ENCODE data around the gene SRSF3. TPM values are rescaled to one million over a fixed set of nuclear protein-coding genes. Genes with fewer than 3 reads are reported as not detected.

Gene SRSF3
- total and polyA plus RNA-seq, 9 of the 15 experiments (the other 6 are each of a cell fraction or from before 2014, with no cell fraction given): 337 to 1,200 (median 518) TPM

DNA sequence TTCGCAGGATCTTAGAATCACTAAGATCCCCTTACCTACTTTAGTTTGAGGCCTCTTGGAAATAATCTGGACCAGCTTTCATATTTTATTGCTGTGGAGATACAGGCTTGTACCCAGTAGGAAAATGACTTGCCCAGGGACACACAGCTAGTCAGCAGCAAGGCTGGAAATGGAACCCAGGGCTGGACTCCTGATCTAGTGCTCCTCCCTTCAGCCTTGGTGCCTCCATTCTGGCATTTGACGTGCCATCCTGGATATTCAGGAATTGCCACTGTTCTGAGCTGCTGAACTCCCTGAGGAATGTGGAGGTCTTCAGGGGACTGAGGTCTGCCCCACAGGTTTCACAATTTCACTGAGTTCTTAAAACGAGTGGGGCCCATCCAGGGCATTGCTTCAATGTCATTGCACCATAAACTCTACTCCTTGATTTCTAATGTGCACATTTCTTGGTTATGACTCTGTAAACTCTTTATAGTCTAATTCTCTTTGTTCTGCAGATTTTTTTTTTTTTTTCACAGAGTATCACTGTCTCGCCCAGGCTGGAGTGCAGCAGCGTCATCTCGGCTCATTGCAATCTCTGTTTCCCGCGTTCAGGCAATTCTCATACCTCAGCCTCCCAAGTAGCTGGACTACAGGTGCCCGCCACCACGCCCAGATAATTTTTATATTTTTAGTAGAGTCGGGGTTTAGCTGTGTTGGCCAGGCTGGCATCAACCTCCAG, 57.7 kb downstream of the SRSF3 start:
- H3K9ac ChIP-seq (ENCODE audit: insufficient read depth in 1 of 2, low read depth in 2 of 2, low read length in 2 of 2): no peak overlapping the region
- H3K4me3 ChIP-seq: no peak overlapping the region
- DNase-seq (ENCODE audit: extremely low read depth in 1 of 4, low spot score in 3 of 4): no peak
- intact Hi-C loops (cut with micrococcal nuclease) (no loop called here), in situ Hi-C loops (cut with MboI) (no loop called here)
- peaks cover 0 to 16% of the 10 kb centered on the region in 2 experiments; a peak in 3 of 5 replicates for H3K4me1 ChIP-seq (replicated peaks in 1 of 2; ENCODE audit: control insufficient read depth in 2 of 2, insufficient read depth in 2 of 2, low read length in 2 of 2)
- H3K9me3 ChIP-seq (replicated peaks; ENCODE audit: control insufficient read depth, insufficient read depth, low read depth, low read length): no peaks in the 10 kb centered on the region
- H3K27ac ChIP-seq (ENCODE audit: extremely low read depth, low read depth, low read length): no peak overlapping the region
- peaks cover 54 to 56% of the 10 kb centered on the region in 2 experiments for H3K27me3 ChIP-seq (ENCODE audit: control insufficient read depth in 2 of 2, insufficient read depth in 2 of 2, low read length in 2 of 2)
- H3K36me3 ChIP-seq (ENCODE audit: control insufficient read depth, insufficient read depth, low read length): no peaks in the 10 kb centered on the region
- no peaks in the 10 kb centered on the region for H3K79me2 ChIP-seq (ENCODE audit: control insufficient read depth, insufficient read depth, low read length)
- ChIA-PET POLR2A (interaction anchor here (0.6 to 1.2 kb wide), 4 partner anchors 9 to 57 kb away, joined by 3 to 4 read pairs (median 4); no protein-coding TSS in a partner anchor), CTCF (ENCODE audit: low intra/inter-chr PET ratio) (no interaction called here)
- no peak for ATAC-seq
- H3K4me2 ChIP-seq (ENCODE audit: insufficient read depth, low read length): no peak overlapping the region
- FAIRE-seq: no peak
- TF ChIP-seq BRD4 (IDR thresholded peaks at IDR 0.05) (no peak), BCOR (IDR thresholded peaks at IDR 0.05) (no peak), ZNF707 (CRISPR knock-in tag; conservative IDR thresholded peaks at IDR 0.05) (no peak), PTTG1 (tag; IDR thresholded peaks at IDR 0.05; ENCODE audit: low read depth) (no peak), ZNF239 (CRISPR knock-in tag; IDR thresholded peaks at IDR 0.05) (no peak), BCL6 (CRISPR knock-in tag; IDR thresholded peaks at IDR 0.05) (no peak), ZNF695 (CRISPR knock-in tag; IDR thresholded peaks at IDR 0.05) (no peak), ESRRB (CRISPR knock-in tag; IDR thresholded peaks at IDR 0.05; ENCODE audit: borderline replicate concordance) (no peak), MIER1 (IDR thresholded peaks at IDR 0.05; ENCODE audit: low read depth) (no peak), NBN (IDR thresholded peaks at IDR 0.05; ENCODE audit: low read depth) (no peak), ZNF830 (CRISPR knock-in tag; IDR thresholded peaks at IDR 0.05) (no peak), ZSCAN32 (CRISPR knock-in tag; IDR thresholded peaks at IDR 0.05) (no peak)
- no peaks in the 10 kb centered on the region for H4K20me1 ChIP-seq (replicated peaks; ENCODE audit: control insufficient read depth, insufficient read depth, low read length)
- no TSS peak for BruUV-seq (replicated peaks)
- 36% methylated on average over 11 of the region's 11 CpGs for WGBS (ENCODE audit: insufficient coverage, low coverage, missing lambda C conversion rate)
- no peaks in the 10 kb centered on the region for H3K9me1 ChIP-seq (ENCODE audit: control insufficient read depth, insufficient read depth, low read length)
- H2AFZ ChIP-seq (ENCODE audit: low read depth, low read length): no peak overlapping the region
